ENCODE measurements around the gene IRF4. TPM values are rescaled to one million over a fixed set of nuclear protein-coding genes. Genes with fewer than 3 reads are reported as not detected.
A peak's percentile ranks its signal among the peaks of the same experiment; 100 is the strongest.

Gene IRF4
- total and polyA plus RNA-seq, 2 donors (not counting 1 experiment from before 2014, with no cell fraction given), result 75.7 to 142 TPM

- peaks cover 65 to 90% of the 10 kb centered on the region in 2 donors for H3K4me1 ChIP-seq (ENCODE audit: control insufficient read depth in 2 of 2, insufficient read depth in 2 of 2, low read length in 2 of 2)
- Mint-ChIP-seq H3K4me1 (peaks cover 77% of the 10 kb centered on the region), H3K9me3 (ENCODE audit: insufficient read depth) (no peaks in the 10 kb centered on the region), H3K27ac (peak overlapping the region; percentile 91), H3K4me3 (peak overlapping the region; percentile 51), H3K27me3 (no peaks in the 10 kb centered on the region)
- H2AFZ ChIP-seq (ENCODE audit: insufficient read depth, low read depth, low read length, poor library complexity, severe bottlenecking), result no peak overlapping the region
- H3K9me3 ChIP-seq (ENCODE audit: control extremely low read depth in 1 of 3, control insufficient read depth in 2 of 3, insufficient read depth in 1 of 3, low read length in 2 of 3), result peaks cover 0 to 29% (median 0%) of the 10 kb centered on the region in 3 donors
- H3K36me3 ChIP-seq (replicated peaks in 1 of 2; ENCODE audit: control extremely low read depth in 1 of 2, control insufficient read depth in 1 of 2, extremely low read depth in 1 of 2, insufficient read depth in 2 of 2, low read length in 1 of 2), result peaks cover 0 to 59% of the 10 kb centered on the region in 2 experiments
- no peak for TF ChIP-seq EZH2 (IDR thresholded peaks at IDR 0.05; ENCODE audit: borderline replicate concordance, insufficient read depth, low read depth, low read length, poor library complexity, severe bottlenecking)
- TF ChIP-seq CTCF (IDR thresholded peaks at IDR 0.05), result no peak
- H3K79me2 ChIP-seq (ENCODE audit: control insufficient read depth, insufficient read depth, low read length), result peaks cover 79% of the 10 kb centered on the region
- H3K27me3 ChIP-seq (replicated peaks in 1 of 4; ENCODE audit: control extremely low read depth in 1 of 4, control insufficient read depth in 3 of 4, insufficient read depth in 4 of 4, low read length in 3 of 4), result no peaks in the 10 kb centered on the region
- H3K4me3 ChIP-seq (ENCODE audit: control extremely low read depth in 1 of 5, extremely low read depth in 1 of 5, insufficient read depth in 1 of 5, low read depth in 2 of 5, low read length in 4 of 5), result no peak overlapping the region
- WGBS (ENCODE audit: insufficient coverage), result 77% methylated on average over 15 of the region's 16 CpGs
- H3K9ac ChIP-seq (ENCODE audit: low read length), result no peak overlapping the region
- no peak for DNase-seq
- intact Hi-C loops (cut with micrococcal nuclease), result loop anchor here (2.0 kb wide), 2 partner anchors 17 to 49 kb away; partner anchors contain the start of gene DUSP22
- H3K27ac ChIP-seq (ENCODE audit: low read length in 2 of 2), result peak overlapping the region; percentile 45 to 49
- ChIA-PET POLR2A (interaction anchor here (1.1 to 1.8 kb wide), 3 partner anchors 10 to 49 kb away, joined by 3 to 6 read pairs (median 4); partner anchors contain the start of genes DUSP22 and IRF4), CTCF (interaction anchor here (1.0 to 2.3 kb wide), 5 partner anchors 8 to 30 kb away, joined by 3 to 7 read pairs (median 3); no protein-coding TSS in a partner anchor)
- H4K20me1 ChIP-seq (ENCODE audit: control insufficient read depth, insufficient read depth, low read length, poor library complexity, severe bottlenecking), result no peaks in the 10 kb centered on the region
- H3K4me2 ChIP-seq (replicated peaks; ENCODE audit: low read depth, low read length, poor library complexity, severe bottlenecking), result peak overlapping the region; percentile 61
- peak; percentile 8 for ATAC-seq (ENCODE audit: low read depth)
These were observed 49.4 kb upstream of the IRF4 start for GRCh38 chr6:341914-342831.

- Mint-ChIP-seq H3K4me3 (no peak overlapping the region), H3K4me1 (peaks cover 77% of the 10 kb centered on the region), H3K9me3 (ENCODE audit: insufficient read depth) (no peaks in the 10 kb centered on the region), H3K27ac (no peak overlapping the region), H3K27me3 (no peaks in the 10 kb centered on the region)
- peaks cover 0 to 62% of the 10 kb centered on the region in 2 experiments for H3K36me3 ChIP-seq (replicated peaks in 1 of 2; ENCODE audit: control extremely low read depth in 1 of 2, control insufficient read depth in 1 of 2, extremely low read depth in 1 of 2, insufficient read depth in 2 of 2, low read length in 1 of 2)
- DNase-seq (no peak), ATAC-seq (ENCODE audit: low read depth) (no peak)
- H4K20me1 ChIP-seq (ENCODE audit: control insufficient read depth, insufficient read depth, low read length, poor library complexity, severe bottlenecking), result no peaks in the 10 kb centered on the region
- CTCF ChIA-PET, result no interaction called here
- no peak for TF ChIP-seq CTCF (IDR thresholded peaks at IDR 0.05)
- TF ChIP-seq EZH2 (IDR thresholded peaks at IDR 0.05; ENCODE audit: borderline replicate concordance, insufficient read depth, low read depth, low read length, poor library complexity, severe bottlenecking), result no peak
- H3K27ac ChIP-seq (ENCODE audit: low read length in 2 of 2), result no peak overlapping the region
- H3K4me1 ChIP-seq (ENCODE audit: control insufficient read depth in 2 of 2, insufficient read depth in 2 of 2, low read length in 2 of 2), result peaks cover 65 to 90% of the 10 kb centered on the region in 2 donors
- intact Hi-C loops (cut with micrococcal nuclease), result no loop called here
- POLR2A ChIA-PET, result no interaction called here
- H3K27me3 ChIP-seq (replicated peaks in 1 of 4; ENCODE audit: control extremely low read depth in 1 of 4, control insufficient read depth in 3 of 4, insufficient read depth in 4 of 4, low read length in 3 of 4), result no peaks in the 10 kb centered on the region
- WGBS (ENCODE audit: insufficient coverage), result 95% methylated on average over 8 of the region's 8 CpGs
- H3K9me3 ChIP-seq (ENCODE audit: control extremely low read depth in 1 of 3, control insufficient read depth in 2 of 3, insufficient read depth in 1 of 3, low read length in 2 of 3), result peaks cover 0 to 32% (median 0%) of the 10 kb centered on the region in 3 donors
- H3K4me3 ChIP-seq (ENCODE audit: control extremely low read depth in 1 of 5, extremely low read depth in 1 of 5, insufficient read depth in 1 of 5, low read depth in 2 of 5, low read length in 4 of 5), result no peak overlapping the region
- peaks cover 79% of the 10 kb centered on the region for H3K79me2 ChIP-seq (ENCODE audit: control insufficient read depth, insufficient read depth, low read length)
- no peak overlapping the region for H2AFZ ChIP-seq (ENCODE audit: insufficient read depth, low read depth, low read length, poor library complexity, severe bottlenecking)
- H3K9ac ChIP-seq (ENCODE audit: low read length), result no peak overlapping the region
- H3K4me2 ChIP-seq (replicated peaks; ENCODE audit: low read depth, low read length, poor library complexity, severe bottlenecking), result no peak overlapping the region
These were observed 48.7 kb upstream of the IRF4 start for GRCh38 chr6:342832-343179.

Data from B cell (primary cell).